Lung microvascular endothelial cell (primary cell): ENCODE measurements around the gene BNC2. TPM values are rescaled to one million over a fixed set of nuclear protein-coding genes. Genes with fewer than 3 reads are reported as not detected.
"Not testable (repeated sequence)": the region's sequence is repeated elsewhere in the genome, so short reads cannot be mapped to it uniquely, and the experiment has no call there.

Experiments used
- DNase-seq, 2 donors: peaks; one replicate each; pipeline versions ENCODE4 v3.0.0 to v3.0.0-alpha.2; 2010; ENCODE audit warnings: low read depth in 2 of 2
- total RNA-seq: library from RNA; depleted of rRNA; stranded (reverse); fragments of >200 nt; gene quantifications from 2 replicates; pipeline ENCODE4 v1.2.1, GENCODE V29; 2014

Gene BNC2
- total RNA-seq, 1 donor from 2014 or later, result 3.4 TPM

GRCh38 chr9:16514131-16514530 is 356.3 kb downstream of the BNC2 start:
- DNase-seq, result peak in 1 of 2 donors; percentile 27

- DNase-seq, result no peak
These were observed 358.2 kb downstream of the BNC2 start for GRCh38 chr9:16512281-16512680.

GRCh38 chr9:16510482-16510881 is 360.0 kb downstream of the BNC2 start:
- DNase-seq, result peak; percentile 31 to 71

- peak; percentile 29 to 95 for DNase-seq
These were observed 360.5 kb downstream of the BNC2 start for GRCh38 chr9:16509997-16510396.

- DNase-seq, result peak; percentile 14 to 69
These were observed 365.3 kb downstream of the BNC2 start for GRCh38 chr9:16505199-16505598.

- DNase-seq, result no peak
These were observed 368.7 kb downstream of the BNC2 start for GRCh38 chr9:16501726-16502125.

- peak in 1 of 2 donors; percentile 65 for DNase-seq
These were observed 369.3 kb downstream of the BNC2 start for GRCh38 chr9:16501141-16501540.

GRCh38 chr9:16500386-16500785 is 370.1 kb downstream of the BNC2 start:
- no peak for DNase-seq

GRCh38 chr9:16499892-16500291 is 370.6 kb downstream of the BNC2 start:
- no peak for DNase-seq

GRCh38 chr9:16496908-16497307 is 373.6 kb downstream of the BNC2 start:
- DNase-seq, result no peak

GRCh38 chr9:16487915-16488314 is 382.6 kb downstream of the BNC2 start:
- no peak for DNase-seq

- no peak for DNase-seq
These were observed 384.7 kb downstream of the BNC2 start for GRCh38 chr9:16485575-16486321.

GRCh38 chr9:16485160-16485559 is 385.3 kb downstream of the BNC2 start:
- DNase-seq, result no peak

GRCh38 chr9:16484744-16485143 is 385.7 kb downstream of the BNC2 start:
- no peak for DNase-seq

- DNase-seq, result no peak
These were observed 386.3 kb downstream of the BNC2 start for GRCh38 chr9:16484180-16484579.

- DNase-seq, result no peak
These were observed 387.7 kb downstream of the BNC2 start for GRCh38 chr9:16482764-16483163.

- not testable (repeated sequence) for DNase-seq
These were observed 389.9 kb downstream of the BNC2 start for GRCh38 chr9:16480584-16480983.

- DNase-seq, result no peak
These were observed 394.5 kb downstream of the BNC2 start for GRCh38 chr9:16475996-16476395.

- DNase-seq, result no peak
These were observed 395.2 kb downstream of the BNC2 start for GRCh38 chr9:16475257-16475656.

GRCh38 chr9:16469184-16469583 is 401.3 kb downstream of the BNC2 start:
- DNase-seq, result no peak

- DNase-seq, result no peak
These were observed 408.6 kb downstream of the BNC2 start for GRCh38 chr9:16461851-16462250.

GRCh38 chr9:16461137-16461840 is 409.2 kb downstream of the BNC2 start:
- no peak for DNase-seq

GRCh38 chr9:16460696-16461095 is 409.8 kb downstream of the BNC2 start:
- no peak for DNase-seq
